Stomach smooth muscle (tissue), 2 donors: ENCODE data around the gene TMCC1.
"Not testable (repeated sequence)": the region's sequence is repeated elsewhere in the genome, so short reads cannot be mapped to it uniquely, and the experiment has no call there.

Experiments used
- H3K27ac ChIP-seq: one replicate; pipeline ENCODE4 v1.7.0; 2013; ENCODE audit warnings: mild to moderate bottlenecking, low read length, inconsistent platforms
- H3K27me3 ChIP-seq, 2 donors: one replicate each; pipeline ENCODE4 v1.7.0; 2013; ENCODE audit warnings: low read length in 2 of 2; ENCODE audit not compliant: insufficient read depth in 2 of 2, control insufficient read depth in 1 of 2
- H3K36me3 ChIP-seq, 2 donors: one replicate each; pipeline ENCODE4 v1.7.0; 2013; ENCODE audit warnings: low read length in 2 of 2; ENCODE audit not compliant: control insufficient read depth in 2 of 2, insufficient read depth in 2 of 2
- H3K4me1 ChIP-seq: one replicate; pipeline ENCODE4 v1.7.0; 2013; ENCODE audit warnings: low read length; ENCODE audit not compliant: control insufficient read depth, insufficient read depth
- H3K4me3 ChIP-seq, 2 donors: one replicate each; pipeline ENCODE4 v1.7.0; 2013; ENCODE audit warnings: low read length in 2 of 2
- H3K9ac ChIP-seq, 2 donors: one replicate each; pipeline ENCODE4 v1.7.0; 2013; ENCODE audit warnings: low read length in 2 of 2, mild to moderate bottlenecking in 1 of 2
- H3K9me3 ChIP-seq, 2 donors: one replicate each; pipeline ENCODE4 v1.7.0; 2013; ENCODE audit warnings: low read length in 2 of 2; ENCODE audit not compliant: control insufficient read depth in 2 of 2
- donor health status: healthy.
- donor health status: Pancreatic carcinoma.

The TMCC1 gene

DNA sequence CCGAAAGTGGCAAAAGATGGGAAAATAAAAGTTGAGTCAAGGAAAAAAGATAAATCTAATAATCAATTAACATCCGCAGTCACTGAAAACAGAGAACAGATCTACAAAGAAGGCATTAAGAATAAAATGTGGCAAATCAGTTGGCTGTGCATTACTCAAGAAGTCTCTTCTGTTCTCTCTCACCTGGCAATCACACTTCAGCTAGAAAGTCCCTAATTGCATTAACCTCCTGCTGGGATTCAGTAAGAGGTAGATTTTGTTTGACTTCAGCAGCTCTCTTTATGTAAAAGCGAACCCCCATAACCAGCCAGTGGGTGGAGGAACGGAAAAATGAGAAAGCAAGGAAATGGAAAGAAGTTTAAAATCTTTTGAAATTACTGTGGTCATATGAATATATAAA lies 192.3 kb downstream of the TMCC1 start:
- H3K4me1 ChIP-seq, result no peaks in the 10 kb centered on the region

DNA sequence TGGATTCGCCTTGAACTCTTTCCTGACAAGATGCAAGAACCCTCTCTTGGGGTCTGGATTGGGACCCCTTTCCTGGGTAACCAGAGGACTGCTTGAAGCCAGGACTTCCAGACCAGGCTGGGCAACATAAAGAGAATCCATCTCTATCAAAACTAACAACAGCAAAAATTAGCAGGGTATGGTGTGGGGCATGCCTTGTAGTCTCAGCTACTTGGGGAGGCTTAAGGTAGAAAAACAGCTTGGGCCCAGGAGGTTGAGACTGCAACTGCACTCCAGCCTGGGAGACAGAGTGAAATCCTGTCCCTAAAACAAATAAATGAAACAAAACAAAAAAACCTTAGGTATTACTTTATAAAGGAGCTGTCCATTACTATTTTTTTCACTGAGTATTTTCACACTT lies 193.9 kb downstream of the TMCC1 start:
- no peak overlapping the region for H3K9ac ChIP-seq
- H3K36me3 ChIP-seq, result no peaks in the 10 kb centered on the region
- H3K9me3 ChIP-seq, result no peaks in the 10 kb centered on the region
- no peak overlapping the region for H3K27ac ChIP-seq
- H3K4me1 ChIP-seq, result no peaks in the 10 kb centered on the region
- H3K4me3 ChIP-seq, result no peak overlapping the region
- H3K27me3 ChIP-seq, result no peaks in the 10 kb centered on the region

More for the DNA sequence above, 192.3 kb downstream of the TMCC1 start:
- no peak overlapping the region for H3K9ac ChIP-seq
- no peaks in the 10 kb centered on the region for H3K36me3 ChIP-seq
- H3K9me3 ChIP-seq, result no peaks in the 10 kb centered on the region
- no peaks in the 10 kb centered on the region for H3K27me3 ChIP-seq
- H3K4me3 ChIP-seq, result no peak overlapping the region
- H3K27ac ChIP-seq, result no peak overlapping the region

DNA sequence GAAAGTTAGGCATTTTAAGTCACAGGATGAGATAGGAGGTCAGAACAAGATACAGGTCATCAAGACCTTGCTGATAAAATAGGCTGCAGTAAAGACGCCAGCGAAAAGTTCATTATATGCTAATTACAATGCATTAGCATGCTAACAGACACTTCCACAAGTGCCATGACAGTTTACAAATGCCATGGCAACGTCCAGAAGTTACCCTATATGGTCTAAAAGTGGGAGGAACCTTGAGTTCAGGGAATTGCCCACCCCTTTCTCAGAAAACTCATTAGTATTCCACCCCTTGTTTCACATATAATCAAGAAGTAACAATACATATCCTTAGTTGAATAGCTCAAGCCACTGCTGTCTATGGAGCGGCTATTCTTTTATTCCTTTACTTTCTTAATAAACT lies 194.3 kb downstream of the TMCC1 start:
- no peaks in the 10 kb centered on the region for H3K9me3 ChIP-seq
- no peak overlapping the region for H3K4me3 ChIP-seq
- H3K4me1 ChIP-seq, result no peaks in the 10 kb centered on the region
- no peaks in the 10 kb centered on the region for H3K27me3 ChIP-seq
- no peaks in the 10 kb centered on the region for H3K36me3 ChIP-seq
- no peak overlapping the region for H3K9ac ChIP-seq
- no peak overlapping the region for H3K27ac ChIP-seq

DNA sequence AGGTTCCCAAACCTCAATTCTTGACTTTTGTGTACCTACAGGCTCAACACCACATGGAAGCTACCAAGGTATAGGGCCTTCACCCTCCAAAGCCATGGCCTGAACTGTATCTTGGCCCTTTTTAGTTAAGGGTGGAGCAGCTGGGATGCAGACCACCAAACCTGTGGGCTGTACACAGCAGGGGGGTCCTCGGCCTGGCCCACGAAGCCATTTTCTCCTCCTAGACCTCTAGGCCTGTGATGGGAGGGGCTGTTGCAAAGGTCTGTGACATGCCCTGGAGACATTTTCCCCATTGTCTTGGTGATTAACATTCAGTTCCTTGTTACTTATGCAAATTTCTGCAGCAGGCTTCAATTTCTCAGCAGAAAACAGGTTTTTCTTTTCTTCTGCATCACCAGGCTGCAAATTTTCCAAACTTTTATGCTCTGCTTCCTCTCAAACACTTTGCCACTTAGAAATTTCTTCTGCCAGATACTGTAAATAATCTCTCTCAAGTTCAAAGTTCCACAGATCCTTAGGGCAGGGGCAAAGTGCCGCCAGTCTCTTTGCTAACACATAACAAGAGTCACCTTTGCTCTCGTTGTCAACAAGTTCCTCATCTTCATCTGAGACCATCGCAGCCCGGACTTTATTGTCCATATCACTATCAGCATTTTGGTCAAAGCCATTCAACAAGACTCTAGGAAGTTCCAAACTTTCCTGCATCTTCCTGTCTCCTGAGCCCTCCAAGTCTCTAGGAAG lies 196.1 kb downstream of the TMCC1 start:
- Histone ChIP-seq H3K36me3 (no peaks in the 10 kb centered on the region), H3K27ac (no peak overlapping the region), H3K4me1 (no peaks in the 10 kb centered on the region), H3K27me3 (no peaks in the 10 kb centered on the region), H3K4me3 (no peak overlapping the region), H3K9me3 (no peaks in the 10 kb centered on the region), H3K9ac (no peak overlapping the region)

DNA sequence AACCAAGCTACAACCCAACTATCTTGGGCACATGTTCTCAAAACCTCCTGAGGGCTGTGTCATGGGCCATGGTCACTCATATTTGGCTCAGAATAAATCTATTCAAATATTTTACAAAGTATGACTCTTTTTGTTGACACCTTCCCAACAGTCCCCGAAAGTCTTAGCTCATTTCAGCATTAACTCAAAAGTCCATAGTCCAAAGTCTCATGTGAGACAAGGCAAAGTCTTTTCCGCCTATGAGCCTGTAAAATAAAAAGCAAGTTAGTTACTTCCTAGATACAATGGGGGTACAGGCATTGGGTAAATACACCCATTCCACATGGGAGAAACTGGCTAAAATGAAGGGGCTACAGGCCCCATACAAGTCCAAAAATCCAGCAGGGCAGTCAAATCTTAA lies 197.1 kb downstream of the TMCC1 start:
- H3K4me3 ChIP-seq, H3K4me1 ChIP-seq, H3K9ac ChIP-seq, H3K9me3 ChIP-seq, H3K36me3 ChIP-seq, H3K27ac ChIP-seq, H3K27me3 ChIP-seq: not testable (repeated sequence)

DNA sequence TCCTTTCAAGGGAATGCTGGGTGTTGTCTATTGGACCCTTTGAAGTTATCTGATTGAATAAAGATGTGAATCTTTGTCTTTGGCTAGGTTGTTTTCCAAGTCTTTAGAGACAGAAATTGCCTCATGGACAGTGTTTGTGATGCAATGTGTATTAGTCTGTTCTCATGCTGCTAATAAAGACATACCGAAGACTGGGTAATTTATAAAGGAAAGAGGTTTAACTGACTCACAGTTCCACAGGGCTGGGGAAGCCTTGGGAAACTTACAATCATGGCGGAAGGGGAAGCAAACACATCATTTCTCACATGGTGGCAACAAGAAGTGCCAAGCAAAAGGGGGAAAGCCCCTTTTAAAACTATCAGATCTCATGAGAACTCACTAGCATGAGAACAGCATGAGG lies 198.3 kb downstream of the TMCC1 start:
- Histone ChIP-seq H3K9ac (no peak overlapping the region), H3K4me3 (no peak overlapping the region), H3K36me3 (no peaks in the 10 kb centered on the region), H3K4me1 (no peaks in the 10 kb centered on the region), H3K27me3 (no peaks in the 10 kb centered on the region), H3K9me3 (no peaks in the 10 kb centered on the region), H3K27ac (no peak overlapping the region)

DNA sequence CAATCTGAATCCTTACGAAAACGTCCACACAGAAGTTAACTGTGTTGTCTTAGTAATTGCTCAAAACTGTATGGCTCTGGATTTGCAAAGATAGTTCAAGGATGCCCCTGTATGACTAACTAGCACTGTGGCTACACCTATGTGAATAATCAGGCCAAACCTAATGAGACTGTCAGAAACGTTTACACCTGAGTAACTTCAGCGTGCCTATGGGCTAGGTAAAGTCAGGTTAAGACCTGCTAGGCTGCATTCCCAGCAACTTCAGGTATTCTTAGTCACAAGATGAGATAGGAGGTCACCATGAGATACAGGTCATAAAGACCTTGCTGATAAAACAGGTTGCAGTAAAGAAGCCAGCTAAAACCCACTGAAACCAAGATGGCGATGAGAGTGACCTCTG lies 199.3 kb downstream of the TMCC1 start:
- H3K36me3 ChIP-seq, result no peaks in the 10 kb centered on the region
- H3K9ac ChIP-seq, result no peak overlapping the region
- no peak overlapping the region for H3K27ac ChIP-seq
- no peaks in the 10 kb centered on the region for H3K27me3 ChIP-seq
- no peak overlapping the region for H3K4me3 ChIP-seq
- no peaks in the 10 kb centered on the region for H3K4me1 ChIP-seq
- no peaks in the 10 kb centered on the region for H3K9me3 ChIP-seq

DNA sequence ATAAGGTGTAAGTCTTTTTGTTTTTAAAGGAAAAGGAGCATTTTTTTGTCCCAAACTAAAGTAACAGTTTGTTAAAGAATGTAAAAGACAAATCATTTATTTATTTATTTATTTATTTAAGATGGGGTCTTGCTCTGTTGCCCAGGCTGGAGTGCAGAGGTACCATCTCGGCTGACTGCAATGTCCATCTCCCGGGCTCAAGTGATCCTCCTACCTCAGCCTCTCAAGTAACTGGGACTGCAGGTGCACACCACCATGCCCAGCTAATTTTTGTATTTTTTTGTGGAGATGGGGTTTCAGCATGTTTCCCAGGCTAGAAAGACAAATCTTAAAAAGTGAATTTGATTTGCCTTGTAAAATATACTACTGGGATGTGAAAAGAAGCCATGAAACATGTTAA lies 200.8 kb downstream of the TMCC1 start:
- H3K9me3 ChIP-seq, result no peaks in the 10 kb centered on the region
- H3K27ac ChIP-seq, result no peak overlapping the region

DNA sequence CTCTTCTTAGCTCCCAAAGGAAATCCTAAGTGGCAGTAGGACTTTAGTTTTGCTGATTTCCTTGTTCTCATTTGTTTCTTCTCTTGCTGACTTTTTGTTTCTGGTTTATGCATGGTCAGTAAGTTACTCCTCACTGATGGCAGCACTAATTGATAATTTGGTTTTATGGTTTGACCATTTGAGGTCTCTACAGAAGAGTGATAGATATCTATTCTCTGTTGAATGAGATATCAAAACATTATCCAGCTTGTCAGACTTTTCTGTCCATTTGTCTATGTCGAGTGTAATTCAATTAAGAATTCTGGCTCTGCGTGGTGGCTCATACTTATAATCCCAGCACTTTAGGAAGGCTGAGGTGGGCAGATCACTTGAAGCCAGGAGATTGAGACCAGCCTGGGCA lies 202.5 kb downstream of the TMCC1 start:
- H3K4me3 ChIP-seq, result no peak overlapping the region
- H3K27ac ChIP-seq, result no peak overlapping the region
- no peaks in the 10 kb centered on the region for H3K9me3 ChIP-seq
- peaks cover 5% of the 10 kb centered on the region for H3K4me1 ChIP-seq
- no peaks in the 10 kb centered on the region for H3K27me3 ChIP-seq
- no peaks in the 10 kb centered on the region for H3K36me3 ChIP-seq
- no peak overlapping the region for H3K9ac ChIP-seq

More for the DNA sequence above, 200.8 kb downstream of the TMCC1 start:
- no peak overlapping the region for H3K4me3 ChIP-seq
- no peaks in the 10 kb centered on the region for H3K36me3 ChIP-seq
- H3K9ac ChIP-seq, result no peak overlapping the region
- no peaks in the 10 kb centered on the region for H3K27me3 ChIP-seq
- H3K4me1 ChIP-seq, result peaks cover 5% of the 10 kb centered on the region

DNA sequence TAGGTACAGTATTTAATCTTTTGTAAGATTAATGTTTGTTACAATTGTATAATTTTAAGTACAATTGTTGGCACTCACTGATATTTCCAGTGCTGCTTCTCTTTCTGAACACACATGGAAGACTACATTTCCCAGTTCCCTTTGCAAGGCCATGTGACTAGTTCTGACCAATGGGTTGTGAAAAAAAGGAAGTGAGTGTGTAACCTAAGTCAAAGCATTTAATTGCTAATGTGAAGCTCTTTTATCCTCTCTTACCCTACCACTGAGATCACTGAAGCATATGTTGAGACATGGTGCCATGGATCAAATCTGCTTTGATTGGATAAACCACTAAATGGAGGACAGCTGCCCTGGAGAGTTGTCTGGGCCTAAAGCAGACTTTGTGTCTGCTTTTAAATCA lies 203.1 kb downstream of the TMCC1 start:
- Histone ChIP-seq H3K9ac (no peak overlapping the region), H3K27ac (no peak overlapping the region), H3K27me3 (no peaks in the 10 kb centered on the region), H3K9me3 (no peaks in the 10 kb centered on the region), H3K4me1 (peaks cover 5% of the 10 kb centered on the region), H3K4me3 (no peak overlapping the region), H3K36me3 (no peaks in the 10 kb centered on the region)

DNA sequence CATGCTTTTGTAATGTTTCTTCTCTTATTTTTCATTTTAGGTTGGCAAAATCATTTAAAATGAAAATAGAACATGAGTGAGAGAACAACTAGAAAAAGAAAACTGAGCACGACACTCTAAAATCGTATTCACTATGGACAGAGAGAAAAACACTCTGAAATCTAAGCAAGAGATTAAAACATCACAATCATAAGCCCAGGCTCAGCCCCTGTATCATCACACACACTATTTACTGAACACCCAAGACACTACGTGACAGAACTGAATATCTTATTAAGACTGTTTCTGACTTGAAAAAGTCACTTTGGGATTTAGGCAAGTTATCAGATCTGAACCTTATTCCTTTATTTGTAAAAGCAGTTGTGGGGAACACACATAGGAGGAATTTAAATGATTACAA lies 204.5 kb downstream of the TMCC1 start:
- Histone ChIP-seq H3K27ac (peak overlapping the region; percentile 42), H3K9ac (peak overlapping the region in 1 of 2 donors; percentile 18)

More for the DNA sequence above, 204.5 kb downstream of the TMCC1 start:
- Histone ChIP-seq H3K4me1 (peaks cover 5% of the 10 kb centered on the region), H3K27me3 (no peaks in the 10 kb centered on the region), H3K36me3 (no peaks in the 10 kb centered on the region), H3K4me3 (no peak overlapping the region), H3K9me3 (no peaks in the 10 kb centered on the region)
